Dermis microvascular lymphatic vessel endothelial cell (primary cell): ENCODE measurements around the gene P2RY2. TPM values are rescaled to one million over a fixed set of nuclear protein-coding genes. Genes with fewer than 3 reads are reported as not detected.

Source experiments
- DNase-seq, 2 donors: peaks; one replicate each; pipeline versions ENCODE4 v3.0.0 to v3.0.0-alpha.2; 2010; ENCODE audit warnings: low read depth in 2 of 2
- total RNA-seq: library from RNA; depleted of rRNA; stranded (reverse); fragments of >200 nt; gene quantifications from 2 replicates; pipeline ENCODE4 v1.2.1, GENCODE V29; 2014

P2RY2 gene
- total RNA-seq, 1 donor from 2014 or later: 0.64 TPM

DNA sequence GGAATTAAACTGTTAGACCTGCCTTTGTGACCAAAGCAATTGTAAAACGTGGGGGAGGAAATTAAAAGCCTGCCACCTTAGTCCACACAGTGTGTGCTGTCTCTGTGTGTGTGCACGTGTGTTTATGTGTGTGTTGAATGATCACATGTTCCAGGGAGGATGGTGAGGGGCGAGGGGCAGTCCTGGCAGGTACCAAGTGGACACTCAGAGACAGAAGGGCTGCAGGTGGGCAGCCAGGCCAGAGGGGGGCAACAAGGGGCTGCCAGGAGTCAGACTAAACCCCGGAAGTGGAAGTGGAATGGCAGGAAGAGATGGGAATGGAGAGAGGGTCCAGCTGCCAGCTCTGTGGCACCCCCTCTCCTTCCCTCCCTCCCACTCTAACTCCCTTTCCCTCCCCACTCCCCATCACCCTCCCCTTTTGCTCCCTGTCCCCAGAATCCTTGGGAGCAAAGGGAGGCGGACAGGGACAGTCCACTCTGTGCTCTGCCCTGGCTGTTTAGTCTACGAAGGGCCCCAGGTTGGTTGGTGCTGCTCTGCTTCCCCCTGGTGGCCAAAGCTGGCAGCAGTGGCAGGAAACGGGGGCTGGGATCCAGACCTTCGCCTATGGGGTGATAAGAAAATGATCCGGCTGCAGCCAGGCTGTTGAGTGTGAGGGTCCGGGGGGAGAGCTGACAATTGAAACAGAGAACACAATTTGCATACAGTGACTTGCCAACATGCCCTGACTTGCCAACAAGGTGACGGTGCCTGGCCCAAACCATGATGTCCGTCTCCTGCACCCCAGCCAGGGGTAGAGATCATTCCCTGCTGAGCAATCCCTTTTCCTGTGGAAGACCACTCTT lies 24.4 kb downstream of the P2RY2 start:
- DNase-seq: peak; percentile 39 to 75

DNA sequence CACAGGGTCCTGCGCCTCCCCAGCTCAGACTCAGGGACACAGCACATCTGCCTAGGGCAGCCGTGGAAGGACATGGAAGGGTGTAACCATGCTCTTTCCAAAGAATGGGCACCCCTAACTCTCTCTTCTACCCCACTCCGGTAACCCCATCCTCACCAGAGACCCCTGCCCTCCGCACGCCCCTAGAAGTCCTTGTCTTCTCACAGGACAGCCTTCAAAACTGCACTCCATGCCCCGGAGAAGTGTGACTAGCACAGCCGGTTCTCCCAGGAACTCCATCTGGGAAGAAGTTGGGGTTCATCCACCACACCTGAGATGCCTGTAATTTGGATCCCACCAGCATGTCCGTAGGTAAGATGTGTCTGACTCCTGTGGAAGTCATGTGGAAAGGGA lies 25.0 kb downstream of the P2RY2 start:
- no peak for DNase-seq

- no peak for DNase-seq
Measured at GRCh38 chr11:73244589-73245240, 26.6 kb downstream of the P2RY2 start.

GRCh38 chr11:73245461-73245860 lies 27.4 kb downstream of the P2RY2 start:
- no peak for DNase-seq

- no peak for DNase-seq
Measured at GRCh38 chr11:73246303-73246702, 28.2 kb downstream of the P2RY2 start.

GRCh38 chr11:73248526-73249185 lies 30.6 kb downstream of the P2RY2 start:
- DNase-seq: no peak

DNA sequence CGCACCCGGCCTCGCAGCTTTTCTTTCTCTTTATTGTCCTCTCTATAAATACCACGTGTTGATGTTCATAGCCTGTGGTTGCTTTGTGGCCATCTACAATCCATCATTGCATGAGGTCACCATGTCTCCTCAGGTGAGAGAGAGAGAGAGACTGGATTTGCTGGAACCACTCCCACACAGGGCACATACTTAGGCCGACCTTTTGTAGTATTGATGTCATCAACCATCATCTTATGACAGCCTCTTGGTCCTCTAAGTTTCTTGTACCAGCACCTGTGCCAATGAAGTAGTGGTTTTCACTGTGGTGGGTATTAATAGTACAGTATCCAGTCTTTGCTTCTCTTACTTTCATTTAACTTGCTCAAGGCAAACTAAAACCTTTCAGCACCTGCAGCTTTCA lies 31.2 kb downstream of the P2RY2 start:
- no peak for DNase-seq

GRCh38 chr11:73249853-73250783 lies 32.0 kb downstream of the P2RY2 start:
- no peak for DNase-seq

DNA sequence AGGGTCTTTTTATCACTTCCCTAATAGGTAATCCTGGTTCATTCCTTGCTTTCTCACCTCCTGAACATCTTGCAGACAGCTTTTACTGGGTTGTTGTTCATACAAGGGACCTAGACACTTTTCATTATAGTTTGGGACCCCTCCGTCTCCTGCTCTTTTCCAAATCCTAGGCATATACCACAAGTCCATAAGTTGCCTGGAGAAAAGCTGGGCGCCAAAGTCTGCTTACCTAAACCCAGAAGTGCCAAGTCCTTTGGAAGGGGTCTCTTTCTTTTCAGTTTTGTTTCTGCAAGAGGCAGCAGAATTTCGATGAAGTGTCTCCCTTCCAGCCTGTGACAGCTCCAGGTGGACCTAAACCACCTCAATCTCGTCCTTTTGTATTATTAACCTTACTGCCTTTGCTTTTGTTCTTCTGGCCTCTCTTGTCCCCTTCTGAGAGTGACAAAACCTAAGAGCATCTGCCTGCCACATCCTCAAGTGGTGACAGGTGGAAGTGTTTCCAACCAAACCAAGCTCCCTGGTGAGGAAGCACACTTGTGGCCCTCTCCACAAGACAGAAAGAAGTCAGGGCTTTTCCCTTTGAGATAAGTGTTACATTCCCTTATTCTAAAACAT lies 34.6 kb downstream of the P2RY2 start:
- no peak for DNase-seq

- DNase-seq: no peak
Measured at GRCh38 chr11:73257342-73258103, 39.4 kb downstream of the P2RY2 start.

GRCh38 chr11:73258104-73259035 lies 40.3 kb downstream of the P2RY2 start:
- DNase-seq: no peak

DNA sequence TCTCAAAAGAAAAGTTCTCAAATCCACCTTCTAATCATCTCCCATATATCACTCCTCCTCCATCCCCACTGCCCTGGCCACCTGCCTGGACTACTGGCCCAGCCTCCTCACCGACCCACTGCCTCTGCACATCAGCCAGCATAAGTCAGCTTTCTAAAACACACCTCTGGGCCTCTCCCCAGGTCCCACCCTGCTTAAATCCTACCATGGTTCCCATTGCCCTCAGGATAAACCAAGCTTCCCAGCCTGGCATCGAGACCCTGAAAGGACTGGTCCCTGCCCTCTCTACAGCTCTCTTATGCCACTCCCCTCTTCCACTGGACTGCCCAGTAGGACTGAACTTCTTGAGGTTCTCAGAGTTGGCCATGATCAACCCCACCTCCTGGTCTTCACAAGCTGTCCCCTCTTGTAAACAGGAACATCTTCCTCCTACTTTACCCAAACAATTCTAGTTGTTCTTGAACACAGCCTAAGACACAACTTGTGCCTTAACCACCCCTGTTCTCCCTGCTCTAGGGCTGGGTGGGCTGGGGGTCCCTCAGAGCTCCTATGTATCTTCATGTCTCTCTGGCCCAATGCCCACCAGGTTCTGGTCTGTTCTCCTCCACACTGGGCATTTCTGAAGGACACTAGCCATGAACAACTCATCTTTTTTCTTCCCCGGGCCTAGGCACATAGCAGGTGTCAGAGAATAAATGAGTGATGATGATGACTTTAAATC lies 41.5 kb downstream of the P2RY2 start:
- DNase-seq: no peak

GRCh38 chr11:73260127-73260457 lies 42.0 kb downstream of the P2RY2 start:
- no peak for DNase-seq

DNA sequence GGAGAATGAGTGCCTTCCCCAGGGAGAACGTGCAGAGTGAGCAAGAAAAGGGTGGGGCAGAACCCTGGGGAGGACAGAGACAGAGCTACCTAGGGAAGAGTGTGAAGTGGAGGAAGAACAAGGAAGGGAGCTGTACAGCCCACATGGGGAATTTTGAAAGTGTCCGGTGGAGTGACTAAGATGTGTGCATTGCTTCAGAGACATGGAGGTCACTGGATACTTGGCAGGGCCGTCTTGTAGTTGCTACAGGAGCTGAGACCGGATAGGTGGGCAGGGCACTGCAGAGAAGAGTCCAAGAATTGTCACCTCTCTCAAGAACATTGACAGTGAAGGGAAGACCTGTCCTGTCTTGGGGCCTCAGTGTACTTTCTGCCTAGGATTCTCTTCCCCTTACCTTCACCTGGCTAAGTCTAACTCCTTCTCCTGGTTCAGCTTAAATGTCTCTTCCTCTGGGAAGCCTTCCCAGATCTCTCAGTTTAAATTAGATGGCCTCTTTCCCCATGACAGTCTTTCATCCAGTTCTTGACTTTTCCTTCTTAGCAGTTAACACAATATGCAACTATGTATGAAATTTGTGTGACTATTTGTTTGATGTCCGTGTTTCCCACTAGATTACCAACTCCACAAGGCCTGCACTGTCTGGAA lies 44.9 kb downstream of the P2RY2 start:
- DNase-seq: no peak

- DNase-seq: no peak
Measured at GRCh38 chr11:73263640-73264039, 45.6 kb downstream of the P2RY2 start.

DNA sequence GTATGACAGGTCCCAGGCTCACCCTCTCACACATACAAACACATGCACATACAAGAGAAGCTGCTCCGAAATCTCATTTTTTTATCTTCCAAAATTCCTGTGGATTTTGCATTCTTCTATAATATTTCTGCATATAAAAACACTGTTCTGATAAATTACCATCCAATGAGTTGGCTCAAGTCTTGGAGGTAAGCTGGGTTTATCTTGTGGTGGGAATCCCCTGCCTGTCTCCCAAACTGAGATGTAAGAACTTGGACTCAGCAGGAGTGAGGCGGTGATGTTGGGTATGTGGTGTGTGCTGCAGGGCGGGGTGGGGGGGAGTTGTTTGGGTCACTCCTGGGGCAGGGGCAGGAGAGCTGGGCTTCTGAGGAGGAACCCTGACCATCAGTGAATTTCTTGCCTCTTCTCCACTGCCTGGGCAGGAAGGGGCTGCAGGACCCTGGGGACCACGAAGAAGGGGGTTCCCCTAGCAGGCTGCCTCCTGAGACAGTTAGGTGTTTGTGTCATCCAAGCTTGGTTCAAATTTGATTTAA lies 47.3 kb downstream of the P2RY2 start:
- no peak for DNase-seq

DNA sequence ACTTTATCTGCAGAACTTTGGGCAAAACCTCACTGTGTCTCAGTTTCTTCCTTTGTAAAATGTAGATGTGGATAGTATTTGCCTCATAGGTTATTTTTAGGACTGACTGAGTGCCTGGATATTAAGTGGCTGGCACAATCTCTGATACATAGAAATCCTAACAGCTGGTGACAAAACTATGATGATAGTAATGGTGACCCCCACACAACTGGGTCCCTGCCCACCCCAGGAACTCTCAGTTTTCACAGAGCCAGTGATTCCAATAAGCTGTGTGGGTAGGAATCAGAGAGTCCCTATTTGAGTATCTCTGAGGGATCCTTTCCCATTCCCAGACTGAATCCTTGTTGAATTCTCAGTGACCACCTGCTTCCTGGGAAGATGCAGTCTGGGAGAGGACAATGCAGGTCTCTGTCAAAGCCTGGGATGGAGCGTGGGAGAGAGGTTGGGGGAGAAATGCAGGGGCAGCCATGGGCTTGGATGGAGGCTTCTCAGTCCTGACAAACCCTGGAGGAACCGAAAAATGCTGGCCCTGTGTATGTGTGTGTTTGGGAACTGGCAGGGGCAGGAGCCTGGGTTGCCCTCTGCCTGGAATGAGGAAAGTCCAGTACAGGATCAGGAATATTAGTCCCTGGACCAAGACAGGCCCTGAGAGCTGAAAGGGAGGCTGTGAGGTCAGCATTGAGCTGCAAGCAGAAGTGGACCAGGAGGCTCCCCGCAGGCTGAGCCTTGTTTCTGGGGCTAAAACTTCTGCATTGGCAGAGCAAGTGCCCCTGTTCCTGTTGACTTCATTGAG lies 48.0 kb downstream of the P2RY2 start:
- no peak for DNase-seq
